SHP77 treated with DMSO at 0.1 percent for 48 hours (cell line): Measurements from ENCODE around the gene FMN2.
"Not testable (repeated sequence)": the region's sequence is repeated elsewhere in the genome, so short reads cannot be mapped to it uniquely, and the experiment has no call there.

Source experiments
- DNase-seq: peaks from one replicate; lab custom pipeline; 2025; lab: John Stamatoyannopoulos, UW

Gene FMN2

GRCh38 chr1:240362826-240363225 lies 271.1 kb downstream of the FMN2 start:
- no peak for DNase-seq

- no peak for DNase-seq
Observed at GRCh38 chr1:240363315-240363714, 271.6 kb downstream of the FMN2 start.

GRCh38 chr1:240363914-240364313 lies 272.2 kb downstream of the FMN2 start:
- no peak for DNase-seq

GRCh38 chr1:240366636-240367035 lies 275.0 kb downstream of the FMN2 start:
- DNase-seq: no peak

- no peak for DNase-seq
Observed at GRCh38 chr1:240385551-240385950, 293.9 kb downstream of the FMN2 start.

GRCh38 chr1:240385985-240386978 lies 294.6 kb downstream of the FMN2 start:
- no peak for DNase-seq

- DNase-seq: no peak
Observed at GRCh38 chr1:240387051-240387450, 295.4 kb downstream of the FMN2 start.

GRCh38 chr1:240391660-240392260 lies 300.1 kb downstream of the FMN2 start:
- DNase-seq: no peak

- DNase-seq: no peak
Observed at GRCh38 chr1:240394353-240394752, 302.7 kb downstream of the FMN2 start.

- no peak for DNase-seq
Observed at GRCh38 chr1:240395336-240395735, 303.7 kb downstream of the FMN2 start.

GRCh38 chr1:240399381-240399780 lies 307.7 kb downstream of the FMN2 start:
- no peak for DNase-seq

- DNase-seq: no peak
Observed at GRCh38 chr1:240401731-240402130, 310.0 kb downstream of the FMN2 start.

- DNase-seq: no peak
Observed at GRCh38 chr1:240402326-240402725, 310.6 kb downstream of the FMN2 start.

GRCh38 chr1:240404286-240404685 lies 312.6 kb downstream of the FMN2 start:
- no peak for DNase-seq

GRCh38 chr1:240405751-240406150 lies 314.1 kb downstream of the FMN2 start:
- no peak for DNase-seq

- no peak for DNase-seq
Observed at GRCh38 chr1:240407407-240407806, 315.7 kb downstream of the FMN2 start.

GRCh38 chr1:240409615-240410014 lies 317.9 kb downstream of the FMN2 start:
- no peak for DNase-seq

GRCh38 chr1:240413732-240414131 lies 322.0 kb downstream of the FMN2 start:
- no peak for DNase-seq

GRCh38 chr1:240414237-240414636 lies 322.6 kb downstream of the FMN2 start:
- no peak for DNase-seq

- DNase-seq: not testable (repeated sequence)
Observed at GRCh38 chr1:240415011-240415410, 323.3 kb downstream of the FMN2 start.

- DNase-seq: no peak
Observed at GRCh38 chr1:240415532-240415931, 323.8 kb downstream of the FMN2 start.

GRCh38 chr1:240417317-240417716 lies 325.6 kb downstream of the FMN2 start:
- DNase-seq: no peak

GRCh38 chr1:240420766-240421165 lies 329.1 kb downstream of the FMN2 start:
- DNase-seq: no peak
